ENCODE data around the gene LYSMD1.
A peak's percentile ranks its signal among the peaks of the same experiment; 100 is the strongest.

The LYSMD1 gene

GRCh38 chr1:151135433-151136385 lies 30.0 kb downstream of the LYSMD1 start:
- no peak for DNase-seq

- DNase-seq = no peak
These were observed 30.7 kb downstream of the LYSMD1 start for GRCh38 chr1:151134991-151135390.

- no peak for DNase-seq
These were observed 31.3 kb downstream of the LYSMD1 start for GRCh38 chr1:151134396-151134795.

GRCh38 chr1:151133018-151133806 lies 32.5 kb downstream of the LYSMD1 start:
- DNase-seq = no peak

GRCh38 chr1:151132335-151133017 lies 33.2 kb downstream of the LYSMD1 start:
- no peak for DNase-seq

- DNase-seq = no peak
These were observed 33.9 kb downstream of the LYSMD1 start for GRCh38 chr1:151131701-151132334.

- peak; percentile 39 to 64 (median 50) for DNase-seq
These were observed 34.6 kb downstream of the LYSMD1 start for GRCh38 chr1:151130987-151131586.

GRCh38 chr1:151128800-151129199 lies 36.9 kb downstream of the LYSMD1 start:
- no peak for DNase-seq

GRCh38 chr1:151124763-151125403 lies 40.8 kb downstream of the LYSMD1 start:
- no peak for DNase-seq

- no peak for DNase-seq
These were observed 51.8 kb downstream of the LYSMD1 start for GRCh38 chr1:151113877-151114276.

Data from activated CD4-positive, CD25-positive, alpha-beta regulatory T cell (primary cell).